Smooth muscle cell (in vitro differentiated cells): ENCODE results near the gene PURA. TPM values are rescaled to one million over a fixed set of nuclear protein-coding genes. Genes with fewer than 3 reads are reported as not detected.

Source experiments
- DNase-seq: peaks from one replicate; lab custom pipeline; 2025; ENCODE audit not compliant: unreplicated experiment; lab: John Stamatoyannopoulos, UW
- H2AFZ ChIP-seq: fragments of 200-600 bp; sonication (generic); 2 replicates; pipeline ENCODE4 v1.6.0; 2016; ENCODE audit warnings: antibody characterized with exemption, low read depth, mild to moderate bottlenecking
- H3F3A ChIP-seq: fragments of 200-600 bp; sonication (generic); 2 replicates; pipeline ENCODE4 v1.6.0; 2017; ENCODE audit warnings: antibody characterized with exemption, low read depth
- H3K27ac ChIP-seq: fragments of 200-600 bp; sonication (generic); 2 replicates; pipeline ENCODE4 v1.5.1; 2016; ENCODE audit warnings: low read depth, mild to moderate bottlenecking
- H3K27me3 ChIP-seq: fragments of 200-600 bp; sonication (generic); 2 replicates; pipeline ENCODE4 v1.6.1; 2016; ENCODE audit warnings: low read depth, mild to moderate bottlenecking
- H3K36me3 ChIP-seq: fragments of 200-600 bp; sonication (generic); 2 replicates; pipeline ENCODE4 v1.5.1; 2016; ENCODE audit warnings: low read depth
- H3K4me1 ChIP-seq: fragments of 200-600 bp; sonication (generic); 2 replicates; pipeline ENCODE4 v1.5.1; 2016; ENCODE audit warnings: low read depth
- H3K4me2 ChIP-seq: fragments of 200-600 bp; sonication (generic); 2 replicates; pipeline ENCODE4 v1.6.0; 2016; ENCODE audit warnings: mild to moderate bottlenecking
- H3K4me3 ChIP-seq: fragments of 200-600 bp; sonication (generic); 2 replicates; pipeline ENCODE4 v1.5.1; 2016; ENCODE audit warnings: mild to moderate bottlenecking
- H3K79me2 ChIP-seq: fragments of 200-600 bp; sonication (generic); 2 replicates; pipeline ENCODE4 v1.6.0; 2016; ENCODE audit warnings: low read depth, mild to moderate bottlenecking
- H3K9ac ChIP-seq: fragments of 200-600 bp; sonication (generic); 2 replicates; pipeline ENCODE4 v1.6.0; 2016; ENCODE audit warnings: low read depth
- H3K9me3 ChIP-seq: fragments of 200-600 bp; sonication (generic); replicated peaks from 2 replicates; pipeline ENCODE4 v1.5.1; 2016; ENCODE audit warnings: low read depth
- H4K20me1 ChIP-seq: fragments of 200-600 bp; sonication (generic); 2 replicates; pipeline ENCODE4 v1.6.0; 2016; ENCODE audit warnings: low read depth
- CTCF ChIP-seq: fragments of 200-600 bp; sonication (generic); IDR thresholded peaks from 2 replicates; pipeline ENCODE4 v1.5.1; 2017; ENCODE audit warnings: borderline replicate concordance, mild to moderate bottlenecking, antibody characterized with exemption; ENCODE audit not compliant: insufficient read depth, poor library complexity, severe bottlenecking
- WGBS: methylation state at CpG from one replicate; pipeline ENCODE4 v1.1.7; 2016; ENCODE audit warnings: low lambda C conversion rate; 5-methylcytosine and 5-hydroxymethylcytosine counted together
- polyA plus RNA-seq: library from polyadenylated mRNA; unstranded; fragments of >200 nt; fragmentation: Nextera tagmentation; extraction: Ambion mirVana; gene quantifications from 2 replicates; pipeline ENCODE4 v1.2.1, GENCODE V29; 2016
- total RNA-seq: library from RNA; depleted of rRNA; stranded (reverse); fragments of >200 nt; gene quantifications from 2 replicates; pipeline ENCODE4 v1.2.3, GENCODE V29; 2014

PURA gene
- total and polyA plus RNA-seq, 2 experiments from 2014 or later = 5.2 to 9.4 TPM

- Histone ChIP-seq H3F3A (no peaks in the 10 kb centered on the region), H3K27ac (no peak overlapping the region), H3K27me3 (peaks cover 43% of the 10 kb centered on the region), H3K4me3 (no peak overlapping the region), H3K79me2 (no peaks in the 10 kb centered on the region), H2AFZ (no peak overlapping the region), H3K9me3 (no peaks in the 10 kb centered on the region), H4K20me1 (peaks cover 68% of the 10 kb centered on the region), H3K36me3 (no peaks in the 10 kb centered on the region), H3K9ac (no peak overlapping the region), H3K4me1 (peaks cover 11% of the 10 kb centered on the region), H3K4me2 (no peak overlapping the region)
- no peak for TF ChIP-seq CTCF
- WGBS = 7% methylated on average over 6 of the region's 6 CpGs
- DNase-seq = no peak
Observed at GRCh38 chr5:140148508-140148907, 34.6 kb downstream of the PURA start.

- Histone ChIP-seq H4K20me1 (peaks cover 52% of the 10 kb centered on the region), H3F3A (no peaks in the 10 kb centered on the region), H3K9ac (no peak overlapping the region), H3K27ac (no peak overlapping the region), H3K79me2 (no peaks in the 10 kb centered on the region), H3K4me1 (peaks cover 15% of the 10 kb centered on the region), H3K27me3 (peaks cover 41% of the 10 kb centered on the region), H2AFZ (no peak overlapping the region), H3K4me3 (no peak overlapping the region), H3K4me2 (no peak overlapping the region), H3K36me3 (no peaks in the 10 kb centered on the region), H3K9me3 (no peaks in the 10 kb centered on the region)
- TF ChIP-seq CTCF = no peak
- WGBS = 86% methylated on average over 2 of the region's 2 CpGs
- DNase-seq = no peak
Observed at GRCh38 chr5:140150201-140150600, 36.3 kb downstream of the PURA start.

GRCh38 chr5:140151144-140152021, 37.5 kb downstream of the PURA start:
- H2AFZ ChIP-seq = no peak overlapping the region
- no peaks in the 10 kb centered on the region for H3K79me2 ChIP-seq
- H3F3A ChIP-seq = no peaks in the 10 kb centered on the region
- peaks cover 41% of the 10 kb centered on the region for H4K20me1 ChIP-seq
- 91% methylated on average over 7 of the region's 7 CpGs for WGBS
- H3K4me2 ChIP-seq = no peak overlapping the region
- peaks cover 10% of the 10 kb centered on the region for H3K4me1 ChIP-seq
- peaks cover 29% of the 10 kb centered on the region for H3K27me3 ChIP-seq
- H3K9me3 ChIP-seq = no peaks in the 10 kb centered on the region
- H3K27ac ChIP-seq = no peak overlapping the region
- no peak for TF ChIP-seq CTCF
- no peak overlapping the region for H3K9ac ChIP-seq
- no peak overlapping the region for H3K4me3 ChIP-seq
- no peaks in the 10 kb centered on the region for H3K36me3 ChIP-seq
- DNase-seq = no peak
